PC-9 (cell line): ENCODE measurements around the gene RBM39. TPM values are rescaled to one million over a fixed set of nuclear protein-coding genes. Genes with fewer than 3 reads are reported as not detected.
"Not testable (repeated sequence)": the region's sequence is repeated elsewhere in the genome, so short reads cannot be mapped to it uniquely, and the experiment has no call there.

Source experiments
- BruUV-seq: library from RNA; stranded (reverse); fragments of 400-500 nt; replicated peaks from 2 replicates; lab custom pipeline; 2021; lab: Mats Ljungman, UMichigan
- CTCF ChIA-PET: fragments of 300-600 bp; sonication (Branson Sonifier 250); formaldehyde crosslinking; loops from one replicate; lab custom pipeline; 2022; ENCODE audit warnings: antibody characterized with exemption; lab: Charles Lee
- POLR2A ChIA-PET: fragments of 300-600 bp; sonication (Branson Sonifier 250); formaldehyde crosslinking; loops from one replicate; lab custom pipeline; 2022; ENCODE audit warnings: antibody characterized with exemption; ENCODE audit not compliant: unreplicated experiment; lab: Charles Lee
- DNase-seq, 2 experiments: peaks; one replicate each; pipeline versions ENCODE4 v3.0.0 to v3.0.0-alpha.2; 2015 to 2022; ENCODE audit warnings: mixed read lengths in 1 of 2
- H2AFZ ChIP-seq: fragments of 200-600 bp; sonication (generic); 2 replicates; pipeline ENCODE4 v1.8.1; 2017; ENCODE audit warnings: antibody characterized with exemption
- H3F3A ChIP-seq: fragments of 200-600 bp; sonication (generic); 2 replicates; pipeline ENCODE4 v1.8.1; 2017; ENCODE audit warnings: antibody characterized with exemption, mild to moderate bottlenecking, low read depth; ENCODE audit not compliant: insufficient read depth
- H3K27ac ChIP-seq: fragments of 200-600 bp; sonication (generic); 2 replicates; pipeline ENCODE4 v1.6.1; 2016; ENCODE audit warnings: mixed run types
- H3K27me3 ChIP-seq: fragments of 200-600 bp; sonication (generic); 2 replicates; pipeline ENCODE4 v1.6.1; 2016; ENCODE audit warnings: low read depth, mixed run types; ENCODE audit not compliant: insufficient read depth
- H3K36me3 ChIP-seq: fragments of 200-600 bp; sonication (generic); 2 replicates; pipeline ENCODE4 v1.6.1; 2016; ENCODE audit warnings: low read depth, mixed run types
- H3K4me1 ChIP-seq: fragments of 200-600 bp; sonication (generic); replicated peaks from 2 replicates; pipeline ENCODE4 v1.6.1; 2016; ENCODE audit warnings: mixed run types; ENCODE audit not compliant: insufficient read depth
- H3K4me2 ChIP-seq: fragments of 200-600 bp; sonication (generic); 2 replicates; pipeline ENCODE4 v1.6.1; 2017; ENCODE audit warnings: mixed run types
- H3K4me3 ChIP-seq: fragments of 200-600 bp; sonication (generic); 2 replicates; pipeline ENCODE4 v1.6.1; 2016; ENCODE audit warnings: mixed run types
- H3K79me2 ChIP-seq: fragments of 200-600 bp; sonication (generic); 2 replicates; pipeline ENCODE4 v1.6.1; 2017; ENCODE audit warnings: low read depth, mixed run types
- H3K9me2 ChIP-seq: fragments of 200-600 bp; sonication (generic); 2 replicates; pipeline ENCODE4 v1.8.1; 2017; ENCODE audit warnings: mild to moderate bottlenecking; ENCODE audit not compliant: insufficient read depth
- H3K9me3 ChIP-seq: fragments of 200-600 bp; sonication (generic); 2 replicates; pipeline ENCODE4 v1.8.1; 2016; ENCODE audit warnings: low read depth; ENCODE audit not compliant: insufficient read depth
- H4K20me1 ChIP-seq: fragments of 200-600 bp; sonication (generic); 2 replicates; pipeline ENCODE4 v1.8.1; 2017; ENCODE audit not compliant: insufficient read depth
- EZH2 ChIP-seq: fragments of 200-600 bp; sonication (generic); IDR thresholded peaks from 2 replicates; pipeline ENCODE4 v1.8.0; 2017; ENCODE audit warnings: antibody characterized with exemption, low read depth
- intact Hi-C: fragments of 100-400 bp; cut with micrococcal nuclease; formaldehyde crosslinking; loops from one replicate; pipeline ENCODE4 v1.10.0; 2022; ENCODE audit not compliant: unreplicated experiment
- total RNA-seq: library from RNA; stranded (reverse); gene quantifications from 2 replicates; pipeline ENCODE4 v1.2.3, GENCODE V29; 2021
- TF ChIP-seq, protein P1 (sequence below): fragments of 200-600 bp; sonication (generic); conservative IDR thresholded peaks from 2 replicates; pipeline ENCODE4 v1.6.1; 2017; ENCODE audit warnings: mixed run types, antibody characterized with exemption, mild to moderate bottlenecking, moderate library complexity

RBM39 gene
- total RNA-seq, 1 experiment from 2014 or later, result 379 TPM

DNA sequence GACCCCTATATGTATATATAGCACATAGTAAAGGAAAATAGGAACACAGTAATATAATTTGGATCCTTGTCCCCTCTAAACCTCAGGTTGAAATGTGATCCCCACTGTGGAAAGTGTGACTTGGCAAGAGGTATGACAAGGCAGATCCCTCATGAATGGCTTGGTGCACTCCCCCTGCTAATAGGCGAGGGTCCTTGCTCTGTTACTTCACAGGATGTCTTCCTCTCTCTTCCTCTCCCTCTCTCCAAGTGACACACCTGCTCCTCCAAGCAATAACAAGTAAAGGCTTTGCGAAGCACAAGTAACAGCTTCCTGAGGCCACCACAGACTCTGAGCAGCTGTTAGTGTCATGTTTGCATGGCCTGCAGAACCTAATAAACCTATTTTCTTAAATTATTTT is 26.4 kb downstream of the RBM39 start:
- Histone ChIP-seq H3K4me1 (no peaks in the 10 kb centered on the region), H2AFZ (no peak overlapping the region), H3K36me3 (peaks cover 81% of the 10 kb centered on the region), H3K27me3 (no peaks in the 10 kb centered on the region), H3K4me3 (no peak overlapping the region), H3K79me2 (peaks cover 79% of the 10 kb centered on the region), H3K4me2 (no peak overlapping the region), H3K9me3 (no peaks in the 10 kb centered on the region), H3K9me2 (no peaks in the 10 kb centered on the region), H3F3A (peaks cover 93% of the 10 kb centered on the region), H4K20me1 (peaks cover 94% of the 10 kb centered on the region), H3K27ac (no peak overlapping the region)
- intact Hi-C loops, result no loop called here
- ChIA-PET CTCF (no interaction called here), POLR2A (no interaction called here)
- DNase-seq, result no peak
- no peak for TF ChIP-seq EZH2
- TF ChIP-seq, protein P1, sequence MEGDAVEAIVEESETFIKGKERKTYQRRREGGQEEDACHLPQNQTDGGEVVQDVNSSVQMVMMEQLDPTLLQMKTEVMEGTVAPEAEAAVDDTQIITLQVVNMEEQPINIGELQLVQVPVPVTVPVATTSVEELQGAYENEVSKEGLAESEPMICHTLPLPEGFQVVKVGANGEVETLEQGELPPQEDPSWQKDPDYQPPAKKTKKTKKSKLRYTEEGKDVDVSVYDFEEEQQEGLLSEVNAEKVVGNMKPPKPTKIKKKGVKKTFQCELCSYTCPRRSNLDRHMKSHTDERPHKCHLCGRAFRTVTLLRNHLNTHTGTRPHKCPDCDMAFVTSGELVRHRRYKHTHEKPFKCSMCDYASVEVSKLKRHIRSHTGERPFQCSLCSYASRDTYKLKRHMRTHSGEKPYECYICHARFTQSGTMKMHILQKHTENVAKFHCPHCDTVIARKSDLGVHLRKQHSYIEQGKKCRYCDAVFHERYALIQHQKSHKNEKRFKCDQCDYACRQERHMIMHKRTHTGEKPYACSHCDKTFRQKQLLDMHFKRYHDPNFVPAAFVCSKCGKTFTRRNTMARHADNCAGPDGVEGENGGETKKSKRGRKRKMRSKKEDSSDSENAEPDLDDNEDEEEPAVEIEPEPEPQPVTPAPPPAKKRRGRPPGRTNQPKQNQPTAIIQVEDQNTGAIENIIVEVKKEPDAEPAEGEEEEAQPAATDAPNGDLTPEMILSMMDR, result no peak
- no TSS peak for BruUV-seq

DNA sequence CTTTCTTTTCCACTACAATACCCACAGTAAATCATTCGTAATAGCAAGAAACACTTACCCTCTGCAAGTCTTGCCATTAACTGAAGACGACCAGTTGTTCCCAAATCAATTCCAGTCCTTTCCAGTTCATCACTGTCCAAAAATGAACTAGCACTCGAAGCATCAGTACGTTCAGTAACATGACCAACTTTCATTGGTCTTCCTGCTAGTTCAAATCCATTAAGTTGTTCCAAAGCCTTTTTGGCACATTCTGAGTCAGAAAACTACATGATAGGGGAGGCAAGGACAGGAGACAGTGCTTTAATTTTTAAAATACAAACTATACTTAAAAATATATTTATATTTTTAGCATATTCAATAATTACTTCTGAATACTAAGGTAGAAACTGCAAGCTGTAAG is 27.9 kb downstream of the RBM39 start:
- DNase-seq, result no peak

GRCh38 chr20:35713120-35713519 is 28.9 kb downstream of the RBM39 start:
- H3K9me2 ChIP-seq, DNase-seq, H3K4me2 ChIP-seq, H3K27me3 ChIP-seq, CTCF ChIA-PET, H3K9me3 ChIP-seq, H3K4me1 ChIP-seq, intact Hi-C loops, H2AFZ ChIP-seq, H3K27ac ChIP-seq, H3K4me3 ChIP-seq: not testable (repeated sequence)
- POLR2A ChIA-PET, result interaction anchor here (0.6 to 0.7 kb wide), 2 partner anchors 194 to 434 kb away, joined by 4 to 5 read pairs; no protein-coding TSS in a partner anchor
- Histone ChIP-seq H3F3A (peaks cover 95% of the 10 kb centered on the region), H4K20me1 (peaks cover 94% of the 10 kb centered on the region), H3K36me3 (peaks cover 84% of the 10 kb centered on the region), H3K79me2 (peaks cover 83% of the 10 kb centered on the region)
- TSS peak; percentile 9 for BruUV-seq

More for the DNA sequence above, 27.9 kb downstream of the RBM39 start:
- Histone ChIP-seq H3F3A (peaks cover 95% of the 10 kb centered on the region), H3K4me2 (no peak overlapping the region), H3K4me3 (no peak overlapping the region), H3K79me2 (peaks cover 80% of the 10 kb centered on the region), H3K4me1 (no peaks in the 10 kb centered on the region), H3K27me3 (no peaks in the 10 kb centered on the region), H3K9me2 (no peaks in the 10 kb centered on the region), H4K20me1 (peaks cover 94% of the 10 kb centered on the region), H2AFZ (no peak overlapping the region), H3K36me3 (peaks cover 81% of the 10 kb centered on the region), H3K27ac (no peak overlapping the region), H3K9me3 (no peaks in the 10 kb centered on the region)
- TF ChIP-seq, protein P1, result no peak
- TF ChIP-seq EZH2, result no peak
- BruUV-seq, result no TSS peak
- intact Hi-C loops, result no loop called here
- CTCF ChIA-PET, result interaction anchor here (0.7 to 0.8 kb wide), 2 partner anchors 61 to 172 kb away, joined by 12 to 30 read pairs; no protein-coding TSS in a partner anchor
- POLR2A ChIA-PET, result interaction anchor here (0.6 kb wide), 2 partner anchors 28 to 37 kb away, joined by 3 read pairs; partner anchors contain the start of gene RBM39
